Large intestine (tissue), 3 donors: Measurements from ENCODE around the gene ETV6. TPM values are rescaled to one million over a fixed set of nuclear protein-coding genes. Genes with fewer than 3 reads are reported as not detected.

Experiments
- DNase-seq, 2 donors: peaks; one replicate each; pipeline versions ENCODE4 v3.0.0 to v3.0.0-alpha.2; 2013
- H3K27ac ChIP-seq: one replicate; pipeline ENCODE4 v1.5.1; 2013; ENCODE audit warnings: low read length
- H3K27me3 ChIP-seq: 2 replicates; pipeline ENCODE4 v1.6.1; 2013; ENCODE audit warnings: low read length; ENCODE audit not compliant: control insufficient read depth, insufficient read depth
- H3K36me3 ChIP-seq: 2 replicates; pipeline ENCODE4 v1.6.1; 2013; ENCODE audit warnings: low read length; ENCODE audit not compliant: control insufficient read depth, insufficient read depth
- H3K4me1 ChIP-seq: one replicate; pipeline ENCODE4 v1.6.1; 2013; ENCODE audit warnings: low read length; ENCODE audit not compliant: control insufficient read depth, insufficient read depth
- H3K4me3 ChIP-seq: one replicate; pipeline ENCODE4 v1.5.1; 2013; ENCODE audit warnings: low read length
- H3K9me3 ChIP-seq: one replicate; pipeline ENCODE4 v1.6.1; 2013; ENCODE audit warnings: mild to moderate bottlenecking, low read depth, low read length, moderate library complexity; ENCODE audit not compliant: control insufficient read depth
- WGBS: methylation state at CpG from one replicate; pipeline ENCODE4 v1.1.5; 2013; ENCODE audit warnings: low lambda C conversion rate; ENCODE audit not compliant: insufficient coverage; 5-methylcytosine and 5-hydroxymethylcytosine counted together
- polyA plus RNA-seq: library from polyadenylated mRNA; unstranded; fragments of 120-200 nt; gene quantifications from one replicate; pipeline ENCODE4 v1.2.1, GENCODE V29; 2013

ETV6 gene
- polyA plus RNA-seq, 1 donor: 14.9 TPM

- H3K36me3 ChIP-seq: no peaks in the 10 kb centered on the region
- H3K27me3 ChIP-seq: no peaks in the 10 kb centered on the region
- H3K9me3 ChIP-seq: no peaks in the 10 kb centered on the region
- H3K27ac ChIP-seq: no peak overlapping the region
- WGBS: 88% methylated on average over 1 of the region's 5 CpGs
- DNase-seq: no peak
- no peak overlapping the region for H3K4me3 ChIP-seq
- H3K4me1 ChIP-seq: peaks cover 13% of the 10 kb centered on the region
Measured at GRCh38 chr12:11797317-11797913, 147.9 kb downstream of the ETV6 start.

GRCh38 chr12:11798006-11798708, 148.7 kb downstream of the ETV6 start:
- H3K4me3 ChIP-seq: no peak overlapping the region
- WGBS: 64% methylated on average over 6 of the region's 7 CpGs
- no peaks in the 10 kb centered on the region for H3K9me3 ChIP-seq
- no peaks in the 10 kb centered on the region for H3K36me3 ChIP-seq
- peaks cover 13% of the 10 kb centered on the region for H3K4me1 ChIP-seq
- H3K27ac ChIP-seq: peak overlapping the region; percentile 21
- DNase-seq: no peak
- no peaks in the 10 kb centered on the region for H3K27me3 ChIP-seq

- no peaks in the 10 kb centered on the region for H3K36me3 ChIP-seq
- peaks cover 9% of the 10 kb centered on the region for H3K4me1 ChIP-seq
- WGBS: no CpG with 5 or more reads among the region's 4 CpGs
- H3K4me3 ChIP-seq: no peak overlapping the region
- H3K27me3 ChIP-seq: no peaks in the 10 kb centered on the region
- no peak overlapping the region for H3K27ac ChIP-seq
- DNase-seq: no peak
- H3K9me3 ChIP-seq: no peaks in the 10 kb centered on the region
Measured at GRCh38 chr12:11798856-11799501, 149.5 kb downstream of the ETV6 start.

GRCh38 chr12:11799502-11799873, 150.0 kb downstream of the ETV6 start:
- DNase-seq: no peak
- Histone ChIP-seq H3K36me3 (no peaks in the 10 kb centered on the region), H3K4me1 (peaks cover 4% of the 10 kb centered on the region), H3K27ac (no peak overlapping the region), H3K27me3 (no peaks in the 10 kb centered on the region), H3K4me3 (no peak overlapping the region), H3K9me3 (no peaks in the 10 kb centered on the region)
- no CpG with 5 or more reads among the region's 8 CpGs for WGBS

GRCh38 chr12:11801643-11802042, 152.2 kb downstream of the ETV6 start:
- no peaks in the 10 kb centered on the region for H3K27me3 ChIP-seq
- no peak overlapping the region for H3K27ac ChIP-seq
- no peak for DNase-seq
- H3K4me1 ChIP-seq: no peaks in the 10 kb centered on the region
- H3K4me3 ChIP-seq: no peak overlapping the region
- WGBS: no CpG with 5 or more reads among the region's 5 CpGs
- H3K36me3 ChIP-seq: no peaks in the 10 kb centered on the region
- H3K9me3 ChIP-seq: no peaks in the 10 kb centered on the region

- Histone ChIP-seq H3K9me3 (no peaks in the 10 kb centered on the region), H3K4me1 (no peaks in the 10 kb centered on the region), H3K36me3 (no peaks in the 10 kb centered on the region), H3K27ac (no peak overlapping the region), H3K4me3 (no peak overlapping the region), H3K27me3 (no peaks in the 10 kb centered on the region)
- no peak for DNase-seq
- no CpG with 5 or more reads among the region's 1 CpG for WGBS
Measured at GRCh38 chr12:11804130-11804529, 154.7 kb downstream of the ETV6 start.

- no peaks in the 10 kb centered on the region for H3K9me3 ChIP-seq
- no peaks in the 10 kb centered on the region for H3K27me3 ChIP-seq
- no peak for DNase-seq
- no peaks in the 10 kb centered on the region for H3K4me1 ChIP-seq
- H3K4me3 ChIP-seq: no peak overlapping the region
- WGBS: 100% methylated on average over 3 of the region's 3 CpGs
- no peak overlapping the region for H3K27ac ChIP-seq
- H3K36me3 ChIP-seq: no peaks in the 10 kb centered on the region
Measured at GRCh38 chr12:11805043-11805442, 155.6 kb downstream of the ETV6 start.

- H3K4me3 ChIP-seq: no peak overlapping the region
Measured at GRCh38 chr12:11805680-11806079, 156.2 kb downstream of the ETV6 start.

GRCh38 chr12:11807458-11807857, 158.0 kb downstream of the ETV6 start:
- Histone ChIP-seq H3K27ac (no peak overlapping the region), H3K27me3 (no peaks in the 10 kb centered on the region), H3K36me3 (no peaks in the 10 kb centered on the region), H3K4me1 (no peaks in the 10 kb centered on the region), H3K4me3 (no peak overlapping the region), H3K9me3 (no peaks in the 10 kb centered on the region)
- no peak for DNase-seq

More at GRCh38 chr12:11805680-11806079, 156.2 kb downstream of the ETV6 start:
- peak in 1 of 2 donors; percentile 58 for DNase-seq
- Histone ChIP-seq H3K4me1 (no peaks in the 10 kb centered on the region), H3K9me3 (no peaks in the 10 kb centered on the region), H3K27me3 (no peaks in the 10 kb centered on the region), H3K36me3 (no peaks in the 10 kb centered on the region), H3K27ac (no peak overlapping the region)
- no CpG with 5 or more reads among the region's 3 CpGs for WGBS

- Histone ChIP-seq H3K4me3 (no peak overlapping the region), H3K36me3 (no peaks in the 10 kb centered on the region), H3K9me3 (no peaks in the 10 kb centered on the region), H3K27ac (no peak overlapping the region), H3K4me1 (peaks cover 10% of the 10 kb centered on the region), H3K27me3 (no peaks in the 10 kb centered on the region)
- 98% methylated on average over 4 of the region's 8 CpGs for WGBS
- DNase-seq: no peak
Measured at GRCh38 chr12:11808931-11809330, 159.5 kb downstream of the ETV6 start.
